ENCODE results near the gene FEM1C.

- TF ChIP-seq ZNF510 (tag by site-specific recombination; IDR thresholded peaks at IDR 0.05; ENCODE audit: insufficient replicate concordance): no peak
- TF ChIP-seq ZBTB6 (tag by site-specific recombination; IDR thresholded peaks at IDR 0.05): no peak
These were observed 57.8 kb downstream of the FEM1C start for GRCh38 chr5:115486728-115487127.
